Stomach (tissue), 4 donors: ENCODE results near the gene OPHN1.

ENCODE experiments used
- CTCF ChIP-seq, 7 experiments: fragments of 450-650 bp in 4 of 7; fragments of 200-600 bp in 3 of 7; sonication (generic) in 3 of 7; IDR thresholded peaks; one replicate each; pipeline ENCODE4 v1.5.1; 2016 to 2019; ENCODE audit warnings: antibody characterized with exemption in 7 of 7, control low read depth in 2 of 7, mild to moderate bottlenecking in 1 of 7
- POLR2A ChIP-seq, 4 donors: fragments of 450-650 bp; IDR thresholded peaks; one replicate each; pipeline ENCODE4 v1.6.1; 2016; ENCODE audit warnings: antibody characterized with exemption in 4 of 4, control low read depth in 2 of 4, mild to moderate bottlenecking in 1 of 4, moderate library complexity in 1 of 4
- POLR2AphosphoS5 ChIP-seq, 3 donors: sonication (generic); formaldehyde crosslinking; IDR thresholded peaks; one replicate each; pipeline ENCODE4 v1.6.1; 2016; ENCODE audit warnings: antibody characterized with exemption in 3 of 3

GRCh38 chrX:68059469-68059868, 373.8 kb downstream of the OPHN1 start:
- TF ChIP-seq CTCF (IDR thresholded peaks at IDR 0.05) (no peak), POLR2AphosphoS5 (IDR thresholded peaks at IDR 0.05) (no peak), POLR2A (IDR thresholded peaks at IDR 0.05) (no peak)
